WTC11 (cell line): ENCODE data around the gene NUDCD3.

ENCODE experiments used
- ATF1 ChIP-seq: sonication (generic); formaldehyde crosslinking; IDR thresholded peaks from 2 replicates; pipeline ENCODE4 v1.8.1; 2023; ENCODE audit warnings: mild to moderate bottlenecking, moderate library complexity, missing genetic modification reagents
- ATF2 ChIP-seq: sonication (generic); formaldehyde crosslinking; IDR thresholded peaks from 2 replicates; pipeline ENCODE4 v1.8.1; 2022; ENCODE audit warnings: low read depth, missing genetic modification reagents, borderline replicate concordance
- KAT7 ChIP-seq: sonication (generic); formaldehyde crosslinking; IDR thresholded peaks from 2 replicates; pipeline ENCODE4 v1.8.1; 2023; ENCODE audit warnings: missing genetic modification reagents, mild to moderate bottlenecking, borderline replicate concordance
- NR1H2 ChIP-seq: sonication (generic); formaldehyde crosslinking; IDR thresholded peaks from 2 replicates; pipeline ENCODE4 v1.9.0; 2021; ENCODE audit warnings: mild to moderate bottlenecking, moderate library complexity, missing genetic modification reagents
- NR2C2 ChIP-seq: sonication (generic); formaldehyde crosslinking; IDR thresholded peaks from 2 replicates; pipeline ENCODE4 v1.8.0; 2022; ENCODE audit warnings: mild to moderate bottlenecking, missing genetic modification reagents
- SP1 ChIP-seq: sonication (generic); formaldehyde crosslinking; conservative IDR thresholded peaks from 2 replicates; pipeline ENCODE4 v1.8.1; 2022; ENCODE audit warnings: missing genetic modification reagents
- TCF7 ChIP-seq: sonication (generic); formaldehyde crosslinking; IDR thresholded peaks from 2 replicates; pipeline ENCODE4 v1.8.0; 2022; ENCODE audit warnings: mild to moderate bottlenecking, low read depth, missing genetic modification reagents, moderate library complexity
- TEAD4 ChIP-seq: sonication (generic); formaldehyde crosslinking; IDR thresholded peaks from 2 replicates; pipeline ENCODE4 v1.8.0; 2022; ENCODE audit warnings: mild to moderate bottlenecking, missing genetic modification reagents
- ZBTB21 ChIP-seq: sonication (generic); formaldehyde crosslinking; IDR thresholded peaks from 2 replicates; pipeline ENCODE4 v1.8.1; 2023; ENCODE audit warnings: mild to moderate bottlenecking, missing genetic modification reagents, borderline replicate concordance
- TF ChIP-seq, protein P1 (sequence below): fragments of 200-600 bp; IDR thresholded peaks from 2 replicates; pipeline ENCODE4 v1.8.0; 2022; ENCODE audit warnings: antibody characterized with exemption

DNA sequence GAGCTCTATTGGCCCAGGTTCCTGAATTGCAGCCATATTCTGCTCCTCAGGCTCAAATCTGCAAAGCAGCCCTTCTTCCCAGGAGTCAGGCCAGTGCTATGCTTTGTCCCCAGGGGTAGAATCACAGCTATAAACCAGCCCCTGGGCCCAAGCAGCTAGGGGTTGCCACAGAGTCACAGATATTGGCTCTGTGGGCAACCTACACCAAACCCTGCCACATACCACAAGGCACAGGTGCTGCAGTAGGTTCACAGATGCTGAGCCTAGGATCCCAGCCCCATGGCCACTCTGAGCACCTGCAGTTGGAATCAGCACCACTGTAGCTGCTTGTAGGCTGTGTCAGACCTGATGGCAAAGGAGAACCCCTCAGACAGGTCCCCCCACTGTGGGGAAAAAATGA is 122.0 kb downstream of the NUDCD3 start:
- TF ChIP-seq, protein P1, sequence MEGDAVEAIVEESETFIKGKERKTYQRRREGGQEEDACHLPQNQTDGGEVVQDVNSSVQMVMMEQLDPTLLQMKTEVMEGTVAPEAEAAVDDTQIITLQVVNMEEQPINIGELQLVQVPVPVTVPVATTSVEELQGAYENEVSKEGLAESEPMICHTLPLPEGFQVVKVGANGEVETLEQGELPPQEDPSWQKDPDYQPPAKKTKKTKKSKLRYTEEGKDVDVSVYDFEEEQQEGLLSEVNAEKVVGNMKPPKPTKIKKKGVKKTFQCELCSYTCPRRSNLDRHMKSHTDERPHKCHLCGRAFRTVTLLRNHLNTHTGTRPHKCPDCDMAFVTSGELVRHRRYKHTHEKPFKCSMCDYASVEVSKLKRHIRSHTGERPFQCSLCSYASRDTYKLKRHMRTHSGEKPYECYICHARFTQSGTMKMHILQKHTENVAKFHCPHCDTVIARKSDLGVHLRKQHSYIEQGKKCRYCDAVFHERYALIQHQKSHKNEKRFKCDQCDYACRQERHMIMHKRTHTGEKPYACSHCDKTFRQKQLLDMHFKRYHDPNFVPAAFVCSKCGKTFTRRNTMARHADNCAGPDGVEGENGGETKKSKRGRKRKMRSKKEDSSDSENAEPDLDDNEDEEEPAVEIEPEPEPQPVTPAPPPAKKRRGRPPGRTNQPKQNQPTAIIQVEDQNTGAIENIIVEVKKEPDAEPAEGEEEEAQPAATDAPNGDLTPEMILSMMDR, result no peak
- TF ChIP-seq ATF1 (CRISPR knock-in tag), result no peak
- TF ChIP-seq KAT7 (CRISPR knock-in tag), result no peak
- no peak for TF ChIP-seq TCF7 (CRISPR knock-in tag)
- TF ChIP-seq NR1H2 (CRISPR knock-in tag), result no peak
- no peak for TF ChIP-seq NR2C2 (CRISPR knock-in tag)
- TF ChIP-seq SP1 (CRISPR knock-in tag), result no peak
- no peak for TF ChIP-seq TEAD4 (CRISPR knock-in tag)
- TF ChIP-seq ZBTB21 (CRISPR knock-in tag), result no peak
- TF ChIP-seq ATF2 (CRISPR knock-in tag), result no peak
